ENCODE measurements around the gene NAP1L1.

- TF ChIP-seq CTCF (conservative IDR thresholded peaks at IDR 0.05 in 1 of 2, IDR thresholded peaks at IDR 0.05 in 1 of 2; ENCODE audit: extremely low read depth in 1 of 2, insufficient read depth in 1 of 2, low read depth in 1 of 2, low read length in 2 of 2): no peak
- no peak for TF ChIP-seq EZH2 (IDR thresholded peaks at IDR 0.05; ENCODE audit: borderline replicate concordance, low read length)
These were observed 46.3 kb downstream of the NAP1L1 start for GRCh38 chr12:76038176-76038575.

Measured in mammary epithelial cell (primary cell).